SK-N-SH (cell line): Measurements from ENCODE around the gene SLC16A10. TPM values are rescaled to one million over a fixed set of nuclear protein-coding genes. Genes with fewer than 3 reads are reported as not detected.

Source experiments
- CTCF ChIA-PET: fragments of 300-600, 350-600 bp; formaldehyde crosslinking; extraction: SDS; loops from one replicate; lab custom pipeline; 2021; lab: Yijun Ruan, JAX
- POLR2A ChIA-PET: fragments of 350-600 bp; sonication (Branson Sonifier 250); formaldehyde crosslinking; extraction: SDS; loops from one replicate; lab custom pipeline; 2020; ENCODE audit warnings: antibody characterized with exemption, inconsistent platforms; lab: Yijun Ruan, JAX
- DNase-seq: peaks from one replicate; pipeline ENCODE4 v3.0.0; 2012
- H2AFZ ChIP-seq: fragments of 200-600 bp; sonication (generic); 2 replicates; pipeline ENCODE4 v1.8.1; 2016; ENCODE audit warnings: antibody characterized with exemption, mild to moderate bottlenecking, low read depth
- H3F3A ChIP-seq: fragments of 200-600 bp; sonication (generic); replicated peaks from 2 replicates; pipeline ENCODE3; 2016; ENCODE audit warnings: antibody characterized with exemption, mild to moderate bottlenecking; ENCODE audit not compliant: insufficient read depth
- H3K27ac ChIP-seq, 2 experiments: fragments of 200-500 bp in 1 of 2; fragments of 200-600 bp in 1 of 2; sonication (Bioruptor generic) in 1 of 2; sonication (generic), shearing (Covaris generic) in 1 of 2; 2 replicates each; pipeline versions ENCODE4 v1.5.1 to v1.6.1; 2014 to 2016; ENCODE audit warnings: low read depth in 2 of 2, inconsistent platforms in 1 of 2, low read length in 1 of 2, mild to moderate bottlenecking in 1 of 2, mixed read lengths in 1 of 2
- H3K27me3 ChIP-seq: fragments of 200-600 bp; sonication (generic), shearing (Covaris generic); 2 replicates; pipeline ENCODE4 v1.6.1; 2016; ENCODE audit warnings: mixed run types; ENCODE audit not compliant: insufficient read depth
- H3K36me3 ChIP-seq, 2 experiments: fragments of 200-500 bp in 1 of 2; fragments of 200-600 bp in 1 of 2; sonication (Bioruptor generic) in 1 of 2; sonication (generic) in 1 of 2; replicated peaks in 1 of 2; 2 replicates each; pipeline versions ENCODE3 to v1.5.1; 2014 to 2016; ENCODE audit warnings: low read length in 1 of 2, mild to moderate bottlenecking in 1 of 2; ENCODE audit not compliant: insufficient read depth in 2 of 2, control insufficient read depth in 1 of 2
- H3K4me1 ChIP-seq, 2 experiments: fragments of 200-500 bp in 1 of 2; fragments of 200-600 bp in 1 of 2; sonication (Bioruptor generic) in 1 of 2; sonication (generic), shearing (Covaris generic) in 1 of 2; 2 replicates each; pipeline versions ENCODE4 v1.5.1 to v1.6.1; 2014 to 2016; ENCODE audit warnings: low read depth in 1 of 2, low read length in 1 of 2, mixed run types in 1 of 2; ENCODE audit not compliant: insufficient read depth in 2 of 2, control insufficient read depth in 1 of 2
- H3K4me2 ChIP-seq: fragments of 200-600 bp; sonication (generic), shearing (Covaris generic); 2 replicates; pipeline ENCODE4 v1.6.1; 2017; ENCODE audit warnings: mixed run types
- H3K4me3 ChIP-seq, 2 experiments: fragments of 200-500 bp in 1 of 2; fragments of 200-600 bp in 1 of 2; sonication (Bioruptor generic) in 1 of 2; sonication (generic), shearing (Covaris generic) in 1 of 2; 2 replicates each; pipeline versions ENCODE4 v1.5.1 to v1.8.1; 2014 to 2016; ENCODE audit warnings: low read depth in 2 of 2, inconsistent platforms in 1 of 2, low read length in 1 of 2, mild to moderate bottlenecking in 1 of 2, mixed read lengths in 1 of 2, moderate library complexity in 1 of 2
- H3K79me2 ChIP-seq: fragments of 200-600 bp; sonication (generic); 2 replicates; pipeline ENCODE4 v1.8.1; 2017; ENCODE audit warnings: mild to moderate bottlenecking; ENCODE audit not compliant: insufficient read depth
- H3K9ac ChIP-seq: fragments of 200-600 bp; sonication (generic); 2 replicates; pipeline ENCODE4 v1.6.1; 2017; ENCODE audit warnings: mixed run types
- H3K9me2 ChIP-seq: fragments of 200-600 bp; sonication (generic); 2 replicates; pipeline ENCODE4 v1.6.1; 2017; ENCODE audit warnings: mixed run types
- H3K9me3 ChIP-seq: fragments of 200-600 bp; sonication (generic); 2 replicates; pipeline ENCODE4 v1.6.1; 2017; ENCODE audit warnings: mixed run types, mild to moderate bottlenecking, moderate library complexity
- H4K20me1 ChIP-seq: fragments of 200-600 bp; sonication (generic); 2 replicates; pipeline ENCODE4 v1.6.1; 2017; ENCODE audit warnings: mild to moderate bottlenecking, mixed run types; ENCODE audit not compliant: insufficient read depth
- CHD2 ChIP-seq: fragments of 150-350 bp; IDR thresholded peaks from 2 replicates; pipeline ENCODE4 v1.6.1; 2018; ENCODE audit warnings: low read length; ENCODE audit not compliant: partially characterized antibody
- CTCF ChIP-seq: fragments of 200-600 bp; sonication (generic); IDR thresholded peaks from 2 replicates; pipeline ENCODE4 v1.6.1; 2017; ENCODE audit warnings: antibody characterized with exemption, mild to moderate bottlenecking, moderate library complexity
- ELF1 ChIP-seq: IDR thresholded peaks from 2 replicates; pipeline ENCODE4 v1.4.0; 2012
- EP300 ChIP-seq, 2 experiments: IDR thresholded peaks; 2 replicates each; pipeline versions ENCODE4 v1.4.0 to v1.6.1; 2012; ENCODE audit warnings: borderline replicate concordance in 1 of 2, low read depth in 1 of 2, low read length in 1 of 2
- EZH2phosphoT487 ChIP-seq: fragments of 200-600 bp; sonication (generic); IDR thresholded peaks from 2 replicates; pipeline ENCODE4 v1.6.1; 2017; ENCODE audit warnings: low read depth, mixed run types, mild to moderate bottlenecking, antibody characterized with exemption, moderate library complexity, borderline replicate concordance
- FOSL2 ChIP-seq: IDR thresholded peaks from 2 replicates; pipeline ENCODE4 v1.4.0; 2012; ENCODE audit warnings: low read depth, mild to moderate bottlenecking, moderate library complexity, borderline replicate concordance
- GABPA ChIP-seq: IDR thresholded peaks from 2 replicates; pipeline ENCODE4 v1.4.0; 2012; ENCODE audit warnings: low read depth, mild to moderate bottlenecking
- GATA2 ChIP-seq: sonication (generic); formaldehyde crosslinking; IDR thresholded peaks from 2 replicates; pipeline ENCODE4 v1.5.0; 2020; ENCODE audit warnings: mild to moderate bottlenecking, missing genetic modification reagents
- JUND ChIP-seq: IDR thresholded peaks from 2 replicates; pipeline ENCODE4 v1.4.0; 2012
- MAX ChIP-seq: IDR thresholded peaks from 2 replicates; pipeline ENCODE4 v1.4.0; 2012; ENCODE audit warnings: low read depth
- MEF2A ChIP-seq: IDR thresholded peaks from 2 replicates; pipeline ENCODE4 v1.4.0; 2012; ENCODE audit warnings: low read depth, borderline replicate concordance
- MXI1 ChIP-seq: IDR thresholded peaks from 2 replicates; pipeline ENCODE4 v1.6.1; 2012; ENCODE audit warnings: mild to moderate bottlenecking, low read depth, low read length, improper control_type of control experiment
- NRF1 ChIP-seq: IDR thresholded peaks from 2 replicates; pipeline ENCODE4 v1.6.1; 2012; ENCODE audit warnings: low read depth, mild to moderate bottlenecking, low read length
- PBX3 ChIP-seq: IDR thresholded peaks from 2 replicates; pipeline ENCODE4; 2012
- POLR2AphosphoS5 ChIP-seq: IDR thresholded peaks from 2 replicates; pipeline ENCODE4 v1.6.1; 2012; ENCODE audit warnings: low read depth, low read length
- RAD21 ChIP-seq: IDR thresholded peaks from 2 replicates; pipeline ENCODE4 v1.6.1; 2012; ENCODE audit warnings: mild to moderate bottlenecking, low read length
- RFX5 ChIP-seq: IDR thresholded peaks from 2 replicates; pipeline ENCODE4 v1.6.1; 2012; ENCODE audit warnings: mild to moderate bottlenecking, improper control_type of control experiment, low read length
- RXRA ChIP-seq: IDR thresholded peaks from 2 replicates; pipeline ENCODE4 v1.4.0; 2012; ENCODE audit warnings: low read depth, mild to moderate bottlenecking, borderline replicate concordance
- SIN3A ChIP-seq: IDR thresholded peaks from 2 replicates; pipeline ENCODE4 v1.6.1; 2012; ENCODE audit warnings: low read depth, mild to moderate bottlenecking, low read length, moderate library complexity, borderline replicate concordance
- TEAD4 ChIP-seq: IDR thresholded peaks from 2 replicates; pipeline ENCODE4 v1.4.0; 2012; ENCODE audit warnings: mild to moderate bottlenecking, borderline replicate concordance; ENCODE audit not compliant: insufficient read depth
- YY1 ChIP-seq: IDR thresholded peaks from 2 replicates; pipeline ENCODE4 v1.4.0; 2012; ENCODE audit warnings: low read depth, mild to moderate bottlenecking
- ZBTB33 ChIP-seq: IDR thresholded peaks from 2 replicates; pipeline ENCODE4 v1.4.0; 2012; ENCODE audit warnings: low read depth, borderline replicate concordance
- WGBS: methylation state at CpG from one replicate; pipeline ENCODE4 v1.1.6; 2017; ENCODE audit warnings: low lambda C conversion rate; 5-methylcytosine and 5-hydroxymethylcytosine counted together
- polyA plus RNA-seq, 3 experiments: library from polyadenylated mRNA; depleted of rRNA; stranded (reverse); fragments of >200 nt; gene quantifications; 2 replicates each; pipeline ENCODE4 v1.2.3, GENCODE V29; 2012
- TF ChIP-seq, protein P1 (sequence below): IDR thresholded peaks from 2 replicates; pipeline ENCODE4 v1.4.0; 2012; ENCODE audit warnings: low read depth, borderline replicate concordance
- TF ChIP-seq, protein P2 (sequence below): fragments of 150-350 bp; IDR thresholded peaks from 2 replicates; pipeline ENCODE4 v1.6.1; 2017; ENCODE audit warnings: antibody characterized with exemption, low read length, low read depth, borderline replicate concordance

The SLC16A10 gene
- polyA plus RNA-seq, 1 of the 3 experiments (the other 2 are of a cell fraction), result 0.12 TPM

GRCh38 chr6:111195656-111196055 lies 108.4 kb downstream of the SLC16A10 start:
- H3K79me2 ChIP-seq, result no peaks in the 10 kb centered on the region
- no peaks in the 10 kb centered on the region for H3K4me1 ChIP-seq
- no peak overlapping the region for H3K4me3 ChIP-seq
- no peaks in the 10 kb centered on the region for H3K27me3 ChIP-seq
- no peak overlapping the region for H3K9ac ChIP-seq
- CTCF ChIA-PET, result no interaction called here
- no peaks in the 10 kb centered on the region for H3K9me2 ChIP-seq
- H3K27ac ChIP-seq, result no peak overlapping the region
- H3K4me2 ChIP-seq, result no peak overlapping the region
- no peak for DNase-seq
- POLR2A ChIA-PET, result no interaction called here
- H2AFZ ChIP-seq, result no peak overlapping the region
- H3F3A ChIP-seq, result no peaks in the 10 kb centered on the region
- no peaks in the 10 kb centered on the region for H4K20me1 ChIP-seq
- H3K36me3 ChIP-seq, result no peaks in the 10 kb centered on the region
- no peaks in the 10 kb centered on the region for H3K9me3 ChIP-seq
- TF ChIP-seq POLR2AphosphoS5, result no peak
- TF ChIP-seq FOSL2, result no peak
- no peak for TF ChIP-seq MXI1
- no peak for TF ChIP-seq MAX
- no peak for TF ChIP-seq GABPA
- no peak for TF ChIP-seq RFX5
- no peak for TF ChIP-seq RAD21
- no peak for TF ChIP-seq EP300 (IDR thresholded peaks at IDR 0.05; ENCODE audit: borderline replicate concordance in 1 of 2, low read depth in 1 of 2, low read length in 1 of 2)
- no peak for TF ChIP-seq ZBTB33
- TF ChIP-seq EZH2phosphoT487, result no peak
- no peak for TF ChIP-seq SIN3A
- TF ChIP-seq, all 33 proteins: peak for 0

GRCh38 chr6:111198841-111199240 lies 111.5 kb downstream of the SLC16A10 start:
- Histone ChIP-seq H3F3A (no peaks in the 10 kb centered on the region), H3K9me2 (no peaks in the 10 kb centered on the region), H3K27ac (no peak overlapping the region), H3K36me3 (no peaks in the 10 kb centered on the region), H3K4me3 (no peak overlapping the region), H3K4me2 (no peak overlapping the region), H2AFZ (no peak overlapping the region), H3K9ac (no peak overlapping the region), H3K9me3 (no peaks in the 10 kb centered on the region), H3K27me3 (no peaks in the 10 kb centered on the region), H4K20me1 (no peaks in the 10 kb centered on the region), H3K4me1 (no peaks in the 10 kb centered on the region), H3K79me2 (no peaks in the 10 kb centered on the region)
- WGBS, result 81% methylated on average over 3 of the region's 3 CpGs
- CTCF ChIA-PET, result interaction anchor here (0.8 to 1.9 kb wide), 2 partner anchors 11 to 844 kb away, joined by 3 to 14 read pairs; no protein-coding TSS in a partner anchor
- POLR2A ChIA-PET, result no interaction called here
- no peak for DNase-seq
- TF ChIP-seq RAD21 (no peak), MXI1 (no peak), MEF2A (no peak), CHD2 (no peak), NRF1 (no peak), PBX3 (no peak), TEAD4 (no peak), JUND (no peak), YY1 (no peak), GABPA (no peak), GATA2 (CRISPR knock-in tag) (no peak), CTCF (no peak), ELF1 (no peak), RFX5 (no peak), RXRA (no peak)
- TF ChIP-seq, protein P1, sequence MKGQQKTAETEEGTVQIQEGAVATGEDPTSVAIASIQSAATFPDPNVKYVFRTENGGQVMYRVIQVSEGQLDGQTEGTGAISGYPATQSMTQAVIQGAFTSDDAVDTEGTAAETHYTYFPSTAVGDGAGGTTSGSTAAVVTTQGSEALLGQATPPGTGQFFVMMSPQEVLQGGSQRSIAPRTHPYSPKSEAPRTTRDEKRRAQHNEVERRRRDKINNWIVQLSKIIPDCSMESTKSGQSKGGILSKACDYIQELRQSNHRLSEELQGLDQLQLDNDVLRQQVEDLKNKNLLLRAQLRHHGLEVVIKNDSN, result no peak
- TF ChIP-seq, protein P2, sequence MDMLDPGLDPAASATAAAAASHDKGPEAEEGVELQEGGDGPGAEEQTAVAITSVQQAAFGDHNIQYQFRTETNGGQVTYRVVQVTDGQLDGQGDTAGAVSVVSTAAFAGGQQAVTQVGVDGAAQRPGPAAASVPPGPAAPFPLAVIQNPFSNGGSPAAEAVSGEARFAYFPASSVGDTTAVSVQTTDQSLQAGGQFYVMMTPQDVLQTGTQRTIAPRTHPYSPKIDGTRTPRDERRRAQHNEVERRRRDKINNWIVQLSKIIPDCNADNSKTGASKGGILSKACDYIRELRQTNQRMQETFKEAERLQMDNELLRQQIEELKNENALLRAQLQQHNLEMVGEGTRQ, result no peak
